Naive thymus-derived CD8-positive, alpha-beta T cell (primary cell): ENCODE results near the gene SBF2. TPM values are rescaled to one million over a fixed set of nuclear protein-coding genes. Genes with fewer than 3 reads are reported as not detected.

Source experiments
- polyA plus RNA-seq, 3 donors: library from polyadenylated mRNA; unstranded; fragments of 300-500 nt; fragmentation: Illumina TruSeq; gene quantifications; one replicate each; pipeline ENCODE4 v1.2.3, GENCODE V29; 2021
- total RNA-seq, 8 experiments: library from RNA in 2 of 8; stranded (reverse) in 2 of 8; gene quantifications; one replicate each; pipeline ENCODE4 v1.2.3 and lab custom pipeline; 2021 to 2026

The SBF2 gene
- total and polyA plus RNA-seq, 5 experiments from 2014 or later = 2.0 to 14.6 (median 4.9) TPM

Other genes with a start within 250 kb of the SBF2 start
- under 1 TPM; 0.77 to 0.91 TPM for gene ADM, start 10.9 kb upstream of the SBF2 start, total RNA-seq
- under 1 TPM in 1 of 3 donors, not detected in 2; 0.15 TPM for gene ADM, start 10.9 kb upstream of the SBF2 start, polyA plus RNA-seq
- gene AMPD3, start 161.0 kb upstream of the SBF2 start, total RNA-seq = 10 to 100 TPM; 24.9 to 28.0 TPM
- gene AMPD3, start 161.0 kb upstream of the SBF2 start, polyA plus RNA-seq = 10 to 100 TPM in 2 of 3 donors, 1 to 10 TPM in 1; 4.3 to 14.2 (median 10.6) TPM
- gene RNF141, start 247.0 kb upstream of the SBF2 start, total RNA-seq = 10 to 100 TPM; 18.8 to 19.3 TPM
- gene RNF141, start 247.0 kb upstream of the SBF2 start, polyA plus RNA-seq = 10 to 100 TPM; 20.5 to 22.9 (median 22.8) TPM